HG02943 (cell line): ENCODE results near the gene CARD6.
"Not testable (repeated sequence)": the region's sequence is repeated elsewhere in the genome, so short reads cannot be mapped to it uniquely, and the experiment has no call there.

ENCODE experiments used
- ATAC-seq: cut with Tn5 transposase; IDR thresholded peaks from one replicate; pipeline ENCODE4 v1.9.1; 2021; ENCODE audit warnings: mild to moderate bottlenecking, low read depth, moderate library complexity; ENCODE audit not compliant: unreplicated experiment

The CARD6 gene

GRCh38 chr5:40866844-40867243, 25.7 kb downstream of the CARD6 start:
- no peak for ATAC-seq

- ATAC-seq, result no peak
Measured at GRCh38 chr5:40869384-40869783, 28.2 kb downstream of the CARD6 start.

GRCh38 chr5:40871177-40871576, 30.0 kb downstream of the CARD6 start:
- ATAC-seq, result no peak

- not testable (repeated sequence) for ATAC-seq
Measured at GRCh38 chr5:40872253-40872652, 31.1 kb downstream of the CARD6 start.

- ATAC-seq, result no peak
Measured at GRCh38 chr5:40873286-40873880, 32.2 kb downstream of the CARD6 start.

- ATAC-seq, result no peak
Measured at GRCh38 chr5:40875958-40876357, 34.8 kb downstream of the CARD6 start.

GRCh38 chr5:40877371-40877988, 36.3 kb downstream of the CARD6 start:
- ATAC-seq, result no peak

- ATAC-seq, result no peak
Measured at GRCh38 chr5:40879163-40879942, 38.2 kb downstream of the CARD6 start.

GRCh38 chr5:40882291-40882690, 41.1 kb downstream of the CARD6 start:
- ATAC-seq, result no peak

- not testable (repeated sequence) for ATAC-seq
Measured at GRCh38 chr5:40883051-40883450, 41.9 kb downstream of the CARD6 start.

- not testable (repeated sequence) for ATAC-seq
Measured at GRCh38 chr5:40895440-40896425, 54.6 kb downstream of the CARD6 start.

- no peak for ATAC-seq
Measured at GRCh38 chr5:40904205-40904993, 63.2 kb downstream of the CARD6 start.

- ATAC-seq, result no peak
Measured at GRCh38 chr5:40904994-40905306, 63.8 kb downstream of the CARD6 start.

- ATAC-seq, result no peak
Measured at GRCh38 chr5:40906351-40906751, 65.2 kb downstream of the CARD6 start.

- ATAC-seq, result no peak
Measured at GRCh38 chr5:40909264-40909663, 68.1 kb downstream of the CARD6 start, which contains the start of gene C7. Gene C7, plus strand, starts transcription at chr5:40909497. Its CDS starts 114 bp downstream, at chr5:40909611.

GRCh38 chr5:40909723-40910122, 68.6 kb downstream of the CARD6 start:
- no peak for ATAC-seq
